GM23338 (cell line): ENCODE measurements around the gene TTC28. TPM values are rescaled to one million over a fixed set of nuclear protein-coding genes. Genes with fewer than 3 reads are reported as not detected.

ENCODE experiments used
- ATAC-seq: fragments of 200-7000 bp; cut with Tn5 transposase; 3 replicates; pipeline ENCODE4 v1.9.1; 2020
- DNase-seq: peaks from one replicate; pipeline ENCODE4 v3.0.0-alpha.2; 2015; ENCODE audit warnings: low spot score
- H2AFZ ChIP-seq: fragments of 200-600 bp; sonication (generic); 2 replicates; pipeline ENCODE4 v1.8.0; 2016; ENCODE audit warnings: antibody characterized with exemption, mild to moderate bottlenecking, moderate library complexity
- H3F3A ChIP-seq: fragments of 200-600 bp; sonication (generic); replicated peaks from 2 replicates; pipeline ENCODE4 v1.8.0; 2017; ENCODE audit warnings: antibody characterized with exemption, mixed run types, low read depth
- H3K27ac ChIP-seq: fragments of 200-600 bp; sonication (generic); 2 replicates; pipeline ENCODE4 v1.6.1; 2016; ENCODE audit warnings: low read depth
- H3K27me3 ChIP-seq: fragments of 200-600 bp; sonication (generic); 2 replicates; pipeline ENCODE4 v1.8.0; 2016; ENCODE audit warnings: mild to moderate bottlenecking, mixed run types, moderate library complexity; ENCODE audit not compliant: insufficient read depth
- H3K36me3 ChIP-seq: fragments of 200-600 bp; sonication (generic); 2 replicates; pipeline ENCODE4 v1.8.0; 2016; ENCODE audit warnings: mild to moderate bottlenecking; ENCODE audit not compliant: insufficient read depth
- H3K4me1 ChIP-seq: fragments of 200-600 bp; sonication (generic); 2 replicates; pipeline ENCODE4 v1.8.0; 2016; ENCODE audit warnings: mild to moderate bottlenecking, moderate library complexity; ENCODE audit not compliant: insufficient read depth
- H3K4me2 ChIP-seq: fragments of 200-600 bp; sonication (generic); 2 replicates; pipeline ENCODE4 v1.7.1; 2017; ENCODE audit warnings: mixed run types
- H3K4me3 ChIP-seq: fragments of 200-600 bp; sonication (generic); 2 replicates; pipeline ENCODE4 v1.6.1; 2016; ENCODE audit warnings: mixed run types
- H3K79me2 ChIP-seq: fragments of 200-600 bp; sonication (generic); replicated peaks from 2 replicates; pipeline ENCODE4 v1.8.0; 2017; ENCODE audit warnings: mild to moderate bottlenecking; ENCODE audit not compliant: insufficient read depth
- H3K9me2 ChIP-seq: fragments of 200-600 bp; sonication (generic); 2 replicates; pipeline ENCODE4 v1.8.0; 2017; ENCODE audit not compliant: insufficient read depth
- H4K20me1 ChIP-seq: fragments of 200-600 bp; sonication (generic); replicated peaks from 2 replicates; pipeline ENCODE4 v1.8.0; 2017; ENCODE audit warnings: mild to moderate bottlenecking; ENCODE audit not compliant: insufficient read depth
- H3K27ac Mint-ChIP-seq: 2 replicates; pipeline ENCODE4 v1.8.0; 2020; ENCODE audit warnings: inconsistent platforms, mild to moderate bottlenecking, moderate library complexity, mixed read lengths
- H3K27me3 Mint-ChIP-seq: 3 replicates; pipeline ENCODE4 v1.8.0; 2022; ENCODE audit warnings: low read depth, mild to moderate bottlenecking, moderate library complexity, mixed read lengths, inconsistent platforms; ENCODE audit not compliant: insufficient read depth, poor library complexity
- H3K36me3 Mint-ChIP-seq: 3 replicates; pipeline ENCODE4 v1.8.0; 2021; ENCODE audit warnings: low read depth, mild to moderate bottlenecking, inconsistent platforms, moderate library complexity, mixed read lengths
- H3K4me1 Mint-ChIP-seq: 3 replicates; pipeline ENCODE4 v1.8.0; 2020; ENCODE audit warnings: mild to moderate bottlenecking, inconsistent platforms, mixed read lengths
- H3K4me3 Mint-ChIP-seq: 3 replicates; pipeline ENCODE4 v1.8.0; 2021; ENCODE audit warnings: moderate library complexity, mild to moderate bottlenecking, inconsistent platforms, mixed read lengths
- H3K9me3 Mint-ChIP-seq: 3 replicates; pipeline ENCODE4 v1.8.0; 2020; ENCODE audit warnings: moderate library complexity, mild to moderate bottlenecking, inconsistent platforms, mixed read lengths
- CREB1 ChIP-seq: fragments of 250-450 bp; sonication (Bioruptor Pico); IDR thresholded peaks from 2 replicates; pipeline ENCODE4 v1.5.0; 2020; ENCODE audit warnings: low read depth, mild to moderate bottlenecking, moderate library complexity
- CTCF ChIP-seq, 2 experiments: fragments of 200-600 bp in 1 of 2; sonication (generic) in 1 of 2; conservative IDR thresholded peaks; 2 replicates each; pipeline versions ENCODE4 v1.5.1 to v1.6.1; 2016 to 2017; ENCODE audit warnings: antibody characterized with exemption in 2 of 2, low read depth in 2 of 2, mild to moderate bottlenecking in 2 of 2, moderate library complexity in 1 of 2
- ETS1 ChIP-seq: IDR thresholded peaks from 2 replicates; pipeline ENCODE4 v1.6.1; 2016; ENCODE audit warnings: antibody characterized with exemption
- EZH2 ChIP-seq: fragments of 200-600 bp; sonication (generic); IDR thresholded peaks from one replicate; pipeline ENCODE4 v1.8.0; 2017; ENCODE audit warnings: antibody characterized with exemption, mild to moderate bottlenecking, low read depth; ENCODE audit not compliant: unreplicated experiment
- EZH2phosphoT487 ChIP-seq: fragments of 200-600 bp; sonication (generic); IDR thresholded peaks from one replicate; pipeline ENCODE4 v1.8.1; 2018; ENCODE audit warnings: antibody characterized with exemption; ENCODE audit not compliant: unreplicated experiment
- NANOG ChIP-seq: IDR thresholded peaks from 2 replicates; pipeline ENCODE4 v1.6.1; 2016; ENCODE audit warnings: antibody characterized with exemption, borderline replicate concordance
- POLR2AphosphoS5 ChIP-seq: IDR thresholded peaks from 2 replicates; pipeline ENCODE4 v1.6.1; 2016; ENCODE audit warnings: antibody characterized with exemption, low read depth
- REST ChIP-seq: IDR thresholded peaks from one replicate; pipeline ENCODE4 v1.6.1; 2018; ENCODE audit warnings: antibody characterized with exemption; ENCODE audit not compliant: unreplicated experiment
- STAT1 ChIP-seq: IDR thresholded peaks from one replicate; pipeline ENCODE4 v1.6.1; 2016; ENCODE audit warnings: antibody characterized with exemption; ENCODE audit not compliant: unreplicated experiment
- ZNF331 ChIP-seq: fragments of 250-450 bp; sonication (Bioruptor Pico); IDR thresholded peaks from 2 replicates; pipeline ENCODE4 v1.5.0; 2020; ENCODE audit warnings: low read depth, mild to moderate bottlenecking, moderate library complexity
- polyA plus RNA-seq: library from polyadenylated mRNA; unstranded; fragments of >200 nt; fragmentation: Nextera tagmentation; extraction: Ambion mirVana; gene quantifications from 2 replicates; pipeline ENCODE4 v1.2.1, GENCODE V29; 2016
- total RNA-seq: library from RNA; depleted of rRNA; stranded (reverse); fragments of >200 nt; shearing (Covaris generic); gene quantifications from 2 replicates; pipeline ENCODE4 v1.2.3, GENCODE V29; 2014

The TTC28 gene
- total and polyA plus RNA-seq, 2 experiments from 2014 or later = 4.5 to 16.1 TPM

GRCh38 chr22:28574159-28574788, 105.4 kb downstream of the TTC28 start:
- no peaks in the 10 kb centered on the region for H3K27me3 Mint-ChIP-seq
- no peak overlapping the region for H3K27ac ChIP-seq
- H3K4me1 ChIP-seq = no peaks in the 10 kb centered on the region
- ATAC-seq (no peak), DNase-seq (no peak)
- no peaks in the 10 kb centered on the region for H3K27me3 ChIP-seq
- no peak overlapping the region for H3K4me3 ChIP-seq
- H3K36me3 Mint-ChIP-seq = no peaks in the 10 kb centered on the region
- no peaks in the 10 kb centered on the region for H3F3A ChIP-seq
- H3K4me2 ChIP-seq = no peak overlapping the region
- no peak overlapping the region for H3K27ac Mint-ChIP-seq
- no peak overlapping the region for H3K4me3 Mint-ChIP-seq
- H4K20me1 ChIP-seq = no peaks in the 10 kb centered on the region
- H3K4me1 Mint-ChIP-seq = peaks cover 4% of the 10 kb centered on the region; the same call in 2 of the 3 replicates
- H3K9me3 Mint-ChIP-seq = no peaks in the 10 kb centered on the region
- no peaks in the 10 kb centered on the region for H3K36me3 ChIP-seq
- no peaks in the 10 kb centered on the region for H3K79me2 ChIP-seq
- TF ChIP-seq POLR2AphosphoS5 (no peak), EZH2phosphoT487 (no peak), CREB1 (no peak), EZH2 (no peak), ZNF331 (CRISPR knock-in tag) (no peak), ETS1 (no peak), STAT1 (no peak)
- no peak overlapping the region for H2AFZ ChIP-seq
- no peaks in the 10 kb centered on the region for H3K9me2 ChIP-seq

- H3K4me3 ChIP-seq = no peak overlapping the region
- H3K9me2 ChIP-seq = no peaks in the 10 kb centered on the region
- no peaks in the 10 kb centered on the region for H3K4me1 ChIP-seq
- H4K20me1 ChIP-seq = no peaks in the 10 kb centered on the region
- no peak for DNase-seq
- Mint-ChIP-seq H3K27ac (no peak overlapping the region), H3K27me3 (no peaks in the 10 kb centered on the region), H3K9me3 (no peaks in the 10 kb centered on the region), H3K4me1 (peaks cover 4% of the 10 kb centered on the region; the same call in 2 of the 3 replicates), H3K36me3 (no peaks in the 10 kb centered on the region), H3K4me3 (no peak overlapping the region)
- H3K36me3 ChIP-seq = no peaks in the 10 kb centered on the region
- H3K79me2 ChIP-seq = no peaks in the 10 kb centered on the region
- no peak overlapping the region for H2AFZ ChIP-seq
- no peak overlapping the region for H3K27ac ChIP-seq
- H3K27me3 ChIP-seq = no peaks in the 10 kb centered on the region
- H3K4me2 ChIP-seq = no peak overlapping the region
- H3F3A ChIP-seq = no peaks in the 10 kb centered on the region
- ATAC-seq = no peak
- no peak for TF ChIP-seq NANOG
- no peak for TF ChIP-seq STAT1
- no peak for TF ChIP-seq CREB1
- TF ChIP-seq POLR2AphosphoS5 = no peak
- no peak for TF ChIP-seq EZH2phosphoT487
- no peak for TF ChIP-seq CTCF (conservative IDR thresholded peaks at IDR 0.05; ENCODE audit: low read depth in 2 of 2)
- TF ChIP-seq REST = no peak
Measured at GRCh38 chr22:28570696-28571373, 108.8 kb downstream of the TTC28 start.
